Trophoblast cell (in vitro differentiated cells and primary cell): Measurements from ENCODE around the gene E2F2.
"Not testable (repeated sequence)": the region's sequence is repeated elsewhere in the genome, so short reads cannot be mapped to it uniquely, and the experiment has no call there.

Source experiments
- DNase-seq, 2 donors: peaks; one replicate each; pipeline ENCODE4 v3.0.0-alpha.2; 2016
- H2AFZ ChIP-seq: 2 replicates; pipeline ENCODE4 v1.6.1; 2013; ENCODE audit warnings: low read length, moderate library complexity, mild to moderate bottlenecking; ENCODE audit not compliant: insufficient read depth, poor library complexity
- H2AK5ac ChIP-seq: 2 replicates; pipeline ENCODE4 v1.6.1; 2013; ENCODE audit warnings: mild to moderate bottlenecking, low read length
- H2BK120ac ChIP-seq: 2 replicates; pipeline ENCODE4 v1.6.1; 2013; ENCODE audit warnings: low read length, mild to moderate bottlenecking, moderate library complexity; ENCODE audit not compliant: insufficient read depth, poor library complexity
- H2BK12ac ChIP-seq: 2 replicates; pipeline ENCODE4 v1.6.1; 2013; ENCODE audit warnings: mild to moderate bottlenecking, low read length, moderate library complexity
- H2BK5ac ChIP-seq: 2 replicates; pipeline ENCODE4 v1.6.1; 2013; ENCODE audit warnings: low read length, low read depth, moderate library complexity, mild to moderate bottlenecking; ENCODE audit not compliant: poor library complexity
- H3K14ac ChIP-seq: 2 replicates; pipeline ENCODE4 v1.6.1; 2013; ENCODE audit warnings: mild to moderate bottlenecking, low read length
- H3K18ac ChIP-seq: 2 replicates; pipeline ENCODE4 v1.6.1; 2013; ENCODE audit warnings: mild to moderate bottlenecking, low read length
- H3K23ac ChIP-seq: 2 replicates; pipeline ENCODE4 v1.6.1; 2013; ENCODE audit warnings: low read length
- H3K27ac ChIP-seq: 2 replicates; pipeline ENCODE4 v1.5.1; 2013; ENCODE audit warnings: low read depth, mild to moderate bottlenecking, inconsistent platforms, low read length, moderate library complexity
- H3K27me3 ChIP-seq: 2 replicates; pipeline ENCODE4 v1.6.1; 2013; ENCODE audit warnings: inconsistent platforms, mild to moderate bottlenecking, low read length, moderate library complexity; ENCODE audit not compliant: insufficient read depth
- H3K36me3 ChIP-seq, 2 experiments: 1 replicate in 1 of 2; 2 replicates in 1 of 2; pipeline ENCODE4 v1.6.1; 2013; ENCODE audit warnings: low read length in 2 of 2, mild to moderate bottlenecking in 2 of 2, moderate library complexity in 1 of 2; ENCODE audit not compliant: insufficient read depth in 2 of 2, control insufficient read depth in 1 of 2
- H3K4ac ChIP-seq: 2 replicates; pipeline ENCODE4 v1.6.1; 2013; ENCODE audit warnings: low read depth, mild to moderate bottlenecking, low read length, moderate library complexity
- H3K4me1 ChIP-seq, 2 experiments: 1 replicate in 1 of 2; 2 replicates in 1 of 2; pipeline ENCODE4 v1.6.1; 2013; ENCODE audit warnings: low read length in 2 of 2, mild to moderate bottlenecking in 2 of 2, moderate library complexity in 1 of 2; ENCODE audit not compliant: insufficient read depth in 2 of 2, control insufficient read depth in 1 of 2
- H3K4me2 ChIP-seq: 2 replicates; pipeline ENCODE4 v1.6.1; 2013; ENCODE audit warnings: inconsistent platforms, mild to moderate bottlenecking, low read length, moderate library complexity
- H3K4me3 ChIP-seq: 2 replicates; pipeline ENCODE4 v1.5.1; 2013; ENCODE audit warnings: mild to moderate bottlenecking, low read depth, low read length, inconsistent platforms
- H3K79me1 ChIP-seq: one replicate; pipeline ENCODE4 v1.6.1; 2013; ENCODE audit warnings: low read length
- H3K79me2 ChIP-seq: 2 replicates; pipeline ENCODE4 v1.6.1; 2013; ENCODE audit warnings: low read length, mild to moderate bottlenecking; ENCODE audit not compliant: control insufficient read depth, insufficient read depth, poor library complexity
- H3K9ac ChIP-seq: 2 replicates; pipeline ENCODE4 v1.6.1; 2013; ENCODE audit warnings: mild to moderate bottlenecking, low read length
- H3K9me3 ChIP-seq: 2 replicates; pipeline ENCODE4 v1.6.1; 2013; ENCODE audit warnings: low read depth, mild to moderate bottlenecking, control low read depth, inconsistent platforms, low read length; ENCODE audit not compliant: insufficient read depth
- H4K12ac ChIP-seq: 2 replicates; pipeline ENCODE4 v1.6.1; 2013; ENCODE audit warnings: low read depth, mild to moderate bottlenecking, low read length, moderate library complexity
- H4K8ac ChIP-seq: 2 replicates; pipeline ENCODE4 v1.6.1; 2013; ENCODE audit warnings: low read depth, mild to moderate bottlenecking, low read length, moderate library complexity
- H4K91ac ChIP-seq: one replicate; pipeline ENCODE4 v1.6.1; 2013; ENCODE audit warnings: low read depth, mild to moderate bottlenecking, low read length, moderate library complexity
- WGBS: extraction: QIAGEN DNeasy Blood & Tissue Kit; methylation state at CpG from one replicate; pipeline ENCODE4 v1.1.7; 2013; ENCODE audit warnings: missing lambda C conversion rate; ENCODE audit not compliant: insufficient read length, insufficient coverage; ENCODE audit errors: extremely low coverage; 5-methylcytosine and 5-hydroxymethylcytosine counted together

E2F2 gene

GRCh38 chr1:23505851-23506250, 25.2 kb downstream of the E2F2 start:
- no CpG with 5 or more reads among the region's 6 CpGs for WGBS
- Histone ChIP-seq H3K27me3 (no peaks in the 10 kb centered on the region), H2AFZ (no peak overlapping the region), H3K23ac (no peak overlapping the region), H3K4me2 (no peak overlapping the region), H3K27ac (no peak overlapping the region), H2BK5ac (no peak overlapping the region), H3K9me3 (no peaks in the 10 kb centered on the region), H2BK120ac (no peak overlapping the region), H4K8ac (no peak overlapping the region), H4K91ac (no peak overlapping the region), H2AK5ac (no peak overlapping the region), H3K18ac (no peak overlapping the region), H2BK12ac (no peak overlapping the region), H3K14ac (no peak overlapping the region), H4K12ac (no peak overlapping the region), H3K4me1 (peaks cover 8 to 11% of the 10 kb centered on the region in 2 experiments), H3K79me2 (no peaks in the 10 kb centered on the region), H3K4me3 (no peak overlapping the region), H3K36me3 (no peaks in the 10 kb centered on the region), H3K9ac (no peak overlapping the region), H3K4ac (no peak overlapping the region), H3K79me1 (no peaks in the 10 kb centered on the region)
- peak; percentile 52 to 65 for DNase-seq

- H3K14ac ChIP-seq, H4K12ac ChIP-seq, H3K4me3 ChIP-seq: not testable (repeated sequence)
Measured at GRCh38 chr1:23504156-23504555, 26.9 kb downstream of the E2F2 start.

DNA sequence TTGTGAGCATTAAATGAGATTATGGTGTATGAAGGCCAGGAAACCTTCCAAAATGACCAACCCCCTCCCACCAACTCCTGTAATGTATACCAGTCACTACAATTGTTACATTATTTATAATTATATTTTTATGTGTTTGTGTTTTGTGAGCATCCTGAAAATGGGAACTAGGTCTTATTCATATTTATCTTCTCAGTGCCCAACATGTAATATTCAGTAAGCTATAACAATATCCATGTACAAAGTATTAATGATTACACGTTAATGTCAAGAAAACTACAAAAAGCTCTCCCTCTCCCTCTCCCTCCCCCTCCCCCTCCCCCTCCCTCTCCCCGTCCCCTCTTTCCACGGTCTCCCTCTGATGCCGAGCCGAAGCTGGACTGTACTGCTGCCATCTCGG, 28.1 kb downstream of the E2F2 start:
- Histone ChIP-seq H3K4me1 (peaks cover 8 to 11% of the 10 kb centered on the region in 2 experiments), H4K91ac (no peak overlapping the region), H3K18ac (no peak overlapping the region), H3K27me3 (no peaks in the 10 kb centered on the region), H3K4me3 (no peak overlapping the region), H2AFZ (no peak overlapping the region), H3K14ac (no peak overlapping the region), H2BK5ac (no peak overlapping the region), H2BK12ac (no peak overlapping the region), H4K12ac (no peak overlapping the region), H3K4me2 (no peak overlapping the region), H3K79me2 (no peaks in the 10 kb centered on the region), H3K79me1 (no peaks in the 10 kb centered on the region), H3K4ac (no peak overlapping the region), H2BK120ac (no peak overlapping the region), H2AK5ac (no peak overlapping the region), H3K9ac (no peak overlapping the region), H3K23ac (no peak overlapping the region), H3K36me3 (no peaks in the 10 kb centered on the region), H4K8ac (no peak overlapping the region), H3K27ac (no peak overlapping the region), H3K9me3 (no peaks in the 10 kb centered on the region)
- WGBS, result no CpG with 5 or more reads among the region's 6 CpGs
- no peak for DNase-seq

More at GRCh38 chr1:23504156-23504555, 26.9 kb downstream of the E2F2 start:
- H3K4me1 ChIP-seq, result peaks cover 8 to 11% of the 10 kb centered on the region in 2 experiments
- not testable (repeated sequence) for H3K27me3 ChIP-seq, H2BK5ac ChIP-seq, H3K9me3 ChIP-seq, H4K91ac ChIP-seq, H2AK5ac ChIP-seq, H2BK120ac ChIP-seq, H3K4me2 ChIP-seq, H3K79me2 ChIP-seq, H3K9ac ChIP-seq, H3K23ac ChIP-seq, H4K8ac ChIP-seq, DNase-seq, H3K4ac ChIP-seq, H2AFZ ChIP-seq, H3K36me3 ChIP-seq, H3K27ac ChIP-seq, H3K18ac ChIP-seq, H2BK12ac ChIP-seq, H3K79me1 ChIP-seq
- WGBS, result no CpG with 5 or more reads among the region's 24 CpGs

- no peak overlapping the region for H2BK12ac ChIP-seq
- H2BK120ac ChIP-seq, result no peak overlapping the region
- no peaks in the 10 kb centered on the region for H3K27me3 ChIP-seq
- H3K9ac ChIP-seq, result no peak overlapping the region
- no peaks in the 10 kb centered on the region for H3K9me3 ChIP-seq
- H3K14ac ChIP-seq, result no peak overlapping the region
- no peak for DNase-seq
- H3K79me2 ChIP-seq, result no peaks in the 10 kb centered on the region
- H3K18ac ChIP-seq, result no peak overlapping the region
- no peak overlapping the region for H4K12ac ChIP-seq
- no peak overlapping the region for H3K23ac ChIP-seq
- H3K36me3 ChIP-seq, result no peaks in the 10 kb centered on the region
- H2AK5ac ChIP-seq, result no peak overlapping the region
- H3K4ac ChIP-seq, result no peak overlapping the region
- H4K8ac ChIP-seq, result no peak overlapping the region
- no peak overlapping the region for H2BK5ac ChIP-seq
- no peaks in the 10 kb centered on the region for H3K79me1 ChIP-seq
- H3K4me3 ChIP-seq, result no peak overlapping the region
- no peak overlapping the region for H3K27ac ChIP-seq
- no peak overlapping the region for H4K91ac ChIP-seq
- WGBS, result no CpG with 5 or more reads among the region's 2 CpGs
- H3K4me2 ChIP-seq, result no peak overlapping the region
- H2AFZ ChIP-seq, result no peak overlapping the region
- peaks cover 0 to 1% of the 10 kb centered on the region in 2 experiments for H3K4me1 ChIP-seq
Measured at GRCh38 chr1:23500466-23500865, 30.6 kb downstream of the E2F2 start.
